ENCODE measurements around the gene DUSP22.

Gene DUSP22

DNA sequence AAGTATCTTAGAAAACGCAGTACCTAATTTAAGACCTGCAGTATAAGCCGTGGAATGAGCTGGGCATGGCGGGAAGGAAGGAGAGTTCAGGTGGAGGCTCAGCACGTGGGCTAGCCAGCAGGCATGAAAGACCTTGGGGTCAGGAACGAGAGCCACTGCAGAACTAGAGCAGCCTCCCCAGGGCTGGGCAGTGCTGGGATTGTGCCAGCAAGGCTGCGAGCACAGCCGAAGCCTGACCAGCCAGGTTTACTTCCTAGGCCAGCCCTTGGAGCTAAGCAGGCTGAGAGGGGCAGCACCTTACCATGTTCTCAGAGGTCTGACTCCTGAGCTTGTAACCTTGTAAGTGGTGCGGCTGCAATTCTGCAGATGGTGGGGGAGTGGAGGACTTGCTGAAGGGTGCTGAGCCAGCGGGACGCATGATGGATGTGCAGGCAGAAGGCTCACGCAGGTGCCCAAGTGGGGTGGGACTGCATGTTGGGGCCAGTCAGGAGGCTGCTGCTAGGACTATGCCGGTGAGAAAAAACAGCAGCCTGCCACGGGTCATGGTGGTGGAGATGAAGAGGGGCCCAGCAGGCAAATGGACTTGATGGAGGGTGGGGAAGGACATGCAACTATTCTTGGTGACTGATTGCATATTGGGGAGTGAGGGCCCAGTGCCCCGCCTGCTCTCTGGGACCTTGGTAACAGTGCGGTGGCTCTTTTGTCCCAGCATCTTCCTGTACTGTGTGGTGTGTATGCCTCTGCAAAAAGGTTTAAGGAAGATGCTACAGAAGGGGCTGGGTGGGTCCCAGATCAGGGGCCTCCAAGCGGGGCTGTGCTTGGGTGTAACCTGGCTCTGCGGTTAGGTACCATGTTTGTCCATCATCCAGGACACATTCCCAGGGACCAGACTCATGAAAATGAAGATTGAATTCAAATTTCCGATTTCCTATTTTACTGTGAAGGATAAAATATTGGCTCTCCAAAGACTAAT lies 61.6 kb downstream of the DUSP22 start:
- DNase-seq: no peak

DNA sequence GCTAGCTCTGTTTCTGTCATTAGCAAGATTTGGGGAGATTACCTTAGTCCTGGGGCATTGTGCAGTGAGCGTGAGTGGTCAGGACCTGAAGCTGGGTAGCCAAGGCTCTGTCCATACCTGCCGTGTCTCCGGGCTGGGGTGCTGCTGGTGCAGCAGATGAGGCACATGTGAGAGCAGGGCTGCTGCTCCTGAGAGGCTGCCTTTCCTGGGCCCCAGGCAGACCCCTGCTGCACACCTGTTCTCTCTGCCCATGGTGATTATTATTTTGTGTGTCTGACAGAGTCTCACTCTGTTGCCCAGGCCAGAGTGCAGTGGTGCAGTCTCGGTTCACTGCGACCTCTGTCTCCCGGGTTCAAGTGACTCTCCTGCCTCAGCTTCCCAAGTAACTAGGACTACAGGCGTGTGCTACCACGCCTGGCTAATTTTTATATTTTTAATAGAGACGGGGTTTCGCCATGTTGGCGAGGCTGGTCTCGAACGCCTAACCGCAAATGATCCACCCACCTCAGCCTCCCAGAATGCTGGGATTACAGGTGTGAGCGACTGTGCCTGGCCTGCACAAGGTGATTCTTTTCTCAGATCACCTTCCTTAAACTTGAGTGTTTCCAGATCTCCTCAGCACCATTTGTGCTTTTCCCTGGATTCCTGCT lies 62.5 kb downstream of the DUSP22 start:
- DNase-seq: no peak

DNA sequence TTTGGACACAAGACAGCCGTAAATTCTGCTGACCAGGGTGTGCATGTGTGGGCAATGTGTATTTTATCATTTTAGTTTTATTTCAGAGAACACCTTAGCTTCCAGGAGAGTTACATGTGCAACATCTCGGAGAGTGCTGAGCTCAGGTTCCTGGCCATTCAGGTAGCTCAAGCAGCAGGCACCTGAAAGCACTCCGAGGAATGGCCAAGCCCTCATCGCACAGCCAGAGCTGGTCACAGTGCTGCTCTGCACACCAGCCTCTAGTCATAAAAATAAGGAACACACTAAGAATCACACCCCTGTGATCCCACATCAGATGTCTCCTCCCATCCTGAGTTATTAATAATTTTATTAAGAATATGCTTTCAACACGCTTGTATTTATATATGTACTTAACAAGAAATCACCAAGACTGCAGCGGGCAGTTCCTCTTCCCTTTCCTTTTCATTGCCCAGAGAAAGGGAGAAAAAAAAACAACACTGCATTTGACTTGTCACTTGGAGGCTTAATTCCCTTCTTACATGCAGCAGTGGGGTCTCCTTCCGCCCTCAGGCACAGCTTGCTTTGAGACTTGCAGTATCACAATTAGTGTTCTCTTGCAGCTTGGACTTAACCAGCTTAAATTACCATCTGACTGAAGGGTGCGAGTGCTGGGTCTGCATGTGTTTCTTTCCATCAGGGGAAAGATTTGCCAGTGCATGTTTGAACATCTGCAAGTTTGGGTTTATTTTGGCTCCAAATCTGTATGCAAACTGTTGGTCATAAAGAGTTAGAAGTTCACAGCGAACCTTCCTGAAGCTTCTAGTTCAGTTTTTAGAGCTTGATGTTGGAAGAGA lies 63.3 kb downstream of the DUSP22 start:
- DNase-seq: no peak

DNA sequence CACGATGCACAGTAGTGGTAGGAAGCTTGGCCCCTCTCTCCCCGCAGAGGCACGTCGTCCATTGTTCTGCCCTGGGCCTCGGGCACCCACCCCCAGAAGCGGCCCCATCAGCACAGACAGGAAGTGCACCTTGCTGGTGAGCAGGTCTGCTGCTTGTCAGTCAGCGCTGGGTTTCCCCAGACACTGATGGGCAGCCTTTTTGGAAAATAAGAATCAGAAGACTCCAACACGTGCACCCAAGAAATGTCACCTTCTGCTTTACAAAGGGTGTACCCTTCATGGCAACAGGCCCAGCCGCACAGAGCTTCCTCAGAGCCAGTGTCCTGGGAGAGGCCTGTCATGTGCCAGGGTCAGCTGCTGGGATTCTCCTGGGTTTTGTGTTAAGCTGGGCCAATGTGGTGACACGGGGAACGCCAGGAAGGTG lies 64.6 kb downstream of the DUSP22 start:
- no peak for DNase-seq

DNA sequence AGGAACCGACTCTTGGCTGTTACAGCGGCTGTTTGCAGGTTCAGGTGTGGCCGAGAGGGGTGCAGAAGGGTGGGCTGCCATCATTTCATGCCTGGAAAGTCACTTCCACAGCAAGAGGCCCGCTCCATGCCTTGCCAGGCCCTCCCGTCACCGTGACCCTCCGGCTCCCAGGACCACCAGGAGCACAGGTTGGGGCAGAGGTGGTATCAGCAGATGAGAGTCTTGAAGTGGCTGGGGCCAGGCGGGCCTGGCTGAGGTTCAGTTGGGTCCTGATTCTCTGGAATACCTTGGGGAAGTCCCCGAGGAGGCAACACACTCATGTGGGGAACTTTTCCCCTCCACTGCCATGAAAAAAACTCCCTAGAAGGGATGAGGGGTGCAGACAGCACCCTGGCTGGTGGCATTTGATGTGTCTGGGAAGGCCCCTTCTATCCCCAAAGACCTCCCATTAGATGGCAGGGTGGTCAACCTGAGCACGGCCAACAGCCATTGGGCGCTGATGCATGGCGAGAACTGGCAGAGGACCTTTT lies 65.0 kb downstream of the DUSP22 start:
- no peak for DNase-seq

DNA sequence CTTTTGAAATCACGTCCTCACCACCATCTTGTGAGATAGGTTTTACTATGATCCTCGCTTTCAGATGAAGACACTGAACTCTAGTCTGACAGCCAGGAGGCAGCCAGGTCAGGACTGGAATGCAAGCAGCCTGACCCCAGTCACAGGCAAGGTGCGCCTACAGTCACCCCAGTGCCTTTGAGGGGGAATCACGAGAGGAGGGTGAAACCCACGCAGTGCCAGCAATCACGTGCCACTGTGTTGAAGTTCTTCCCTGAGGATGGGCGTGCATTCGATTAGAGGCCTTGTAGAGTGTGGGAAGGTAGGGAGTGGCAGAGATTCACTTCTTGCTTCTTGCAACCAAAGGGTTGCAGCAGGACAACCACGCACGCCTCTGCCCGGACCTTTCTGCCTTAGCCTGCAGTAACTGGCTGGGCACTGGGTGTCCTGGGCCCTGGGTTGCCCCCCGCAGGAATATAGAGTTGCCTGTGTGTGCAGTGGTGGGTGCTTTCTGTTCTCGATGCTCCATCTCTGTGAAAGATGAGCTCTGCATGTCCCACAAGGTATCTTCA lies 65.6 kb downstream of the DUSP22 start:
- no peak for DNase-seq

DNA sequence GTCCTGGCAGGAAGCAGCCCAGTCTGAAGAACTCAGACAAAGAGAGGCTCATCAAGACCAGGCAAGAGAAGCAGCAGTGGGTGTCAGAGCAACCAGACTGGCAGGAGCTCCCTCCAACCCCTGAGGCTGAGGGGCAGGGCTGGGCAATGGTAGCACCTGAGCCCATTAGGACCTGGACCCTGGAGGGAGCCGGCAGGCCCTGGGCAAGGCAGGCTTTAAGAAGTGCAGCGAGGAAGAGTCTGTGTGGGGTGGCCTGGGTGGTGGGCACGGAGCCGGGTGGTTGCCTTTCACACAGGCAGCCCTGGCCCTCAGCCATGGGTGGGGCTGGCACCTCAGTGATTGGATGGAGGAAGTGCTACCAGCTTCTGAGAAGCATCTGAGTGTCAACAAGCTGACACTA lies 66.1 kb downstream of the DUSP22 start:
- no peak for DNase-seq

DNA sequence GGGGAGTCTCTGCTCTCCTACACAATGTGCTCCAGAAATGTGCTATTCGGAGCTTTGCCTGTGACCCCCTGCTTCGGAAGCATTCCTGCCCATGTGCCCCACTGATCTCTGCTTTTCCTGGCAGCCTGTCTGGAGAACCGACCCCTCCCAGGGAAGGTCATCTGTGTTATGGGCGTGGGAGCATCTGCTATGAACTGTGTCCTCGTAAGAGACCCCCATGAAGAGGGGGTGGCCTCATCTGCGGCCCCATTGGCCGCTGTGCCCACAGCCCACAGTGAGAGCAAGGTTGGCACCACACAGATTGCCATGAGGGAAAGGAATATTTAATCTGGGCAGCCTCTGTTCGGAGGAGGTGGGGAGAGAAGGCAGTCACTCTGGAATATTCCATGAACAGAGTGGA lies 66.6 kb downstream of the DUSP22 start:
- DNase-seq: no peak

DNA sequence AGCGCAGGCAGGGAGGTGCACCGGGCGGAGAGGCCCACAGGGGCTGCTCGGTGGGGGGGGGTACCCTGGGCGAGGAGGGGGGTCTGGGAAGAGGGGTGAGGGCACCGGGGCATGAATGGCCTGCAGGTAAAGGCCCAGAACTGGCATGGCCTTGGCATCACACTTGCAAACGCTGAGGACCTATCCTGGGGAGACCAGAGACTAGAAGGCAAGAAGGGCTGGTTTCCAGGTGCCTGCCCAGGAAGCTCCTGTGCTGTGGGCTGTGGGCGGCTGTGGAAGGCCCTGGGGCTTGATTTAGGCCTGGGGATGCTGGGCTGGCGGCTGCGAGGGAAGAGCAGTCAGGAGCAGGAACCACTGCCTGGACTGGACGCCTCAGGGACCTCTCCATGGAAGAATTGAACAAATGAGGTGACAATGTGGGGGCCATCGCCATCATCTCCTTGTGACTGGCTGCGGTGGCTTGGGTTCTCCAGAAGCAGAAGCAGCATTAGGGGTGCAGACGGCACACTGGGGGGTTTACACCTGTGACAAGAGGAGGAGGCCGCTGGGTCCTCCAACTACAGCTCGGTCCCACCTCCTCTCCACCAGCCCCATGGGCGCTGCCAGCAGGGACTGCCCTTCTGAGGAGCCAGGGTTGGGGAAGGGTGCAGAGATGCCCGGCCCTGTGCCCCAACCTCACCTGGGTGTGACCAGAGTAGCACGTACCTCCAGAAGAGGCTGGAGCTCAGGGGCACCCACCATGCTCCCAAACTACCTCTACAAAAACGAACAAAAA lies 67.2 kb downstream of the DUSP22 start:
- DNase-seq: no peak

DNA sequence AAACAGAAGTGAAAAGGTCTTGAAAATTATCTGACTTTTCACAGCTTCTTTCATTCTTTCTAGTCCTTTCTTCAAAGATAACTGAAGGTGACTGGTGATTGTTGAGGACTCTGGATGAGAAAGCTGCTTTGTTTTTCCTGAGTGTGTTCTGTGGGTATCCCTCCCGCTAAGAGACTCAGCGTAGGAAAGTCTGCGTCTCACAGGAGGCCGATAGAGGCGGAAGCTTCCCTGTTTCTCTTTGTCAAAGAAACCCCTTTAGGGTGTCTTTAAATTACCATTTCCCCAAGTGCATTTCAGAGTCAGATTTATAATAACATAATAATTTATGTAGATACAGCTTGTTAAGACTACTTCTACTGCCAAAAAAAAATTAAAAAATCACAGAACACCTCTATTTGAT lies 68.1 kb downstream of the DUSP22 start:
- DNase-seq: no peak

DNA sequence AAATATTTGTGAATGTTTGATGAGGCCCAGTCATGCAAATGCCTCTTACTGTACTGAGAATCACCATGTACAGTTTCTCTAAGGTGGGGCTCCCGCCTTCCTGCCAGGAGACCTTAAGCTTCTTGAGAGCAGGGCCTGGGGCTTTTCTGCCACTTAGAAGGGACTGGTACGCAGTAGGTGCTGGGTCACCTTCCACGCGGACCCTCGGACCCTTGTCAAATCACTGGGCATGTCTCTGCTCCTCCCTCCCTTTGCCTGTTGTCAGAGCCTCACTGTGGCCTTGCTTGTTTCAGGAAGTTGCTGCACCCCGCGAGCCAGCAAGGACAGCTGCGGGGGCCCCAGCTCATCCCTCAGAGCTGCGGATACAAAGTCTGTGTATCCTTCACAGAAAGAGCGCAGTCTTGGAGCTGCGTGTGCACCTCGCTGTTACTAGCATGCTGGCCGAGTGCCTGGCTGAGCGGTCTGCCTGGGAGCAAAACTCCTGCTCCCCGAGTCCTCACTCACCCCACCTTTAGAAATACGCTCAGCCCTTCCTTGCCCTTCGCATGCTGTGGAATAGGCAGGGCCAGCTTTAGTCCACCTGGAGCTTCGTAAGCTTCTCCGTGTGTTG lies 68.6 kb downstream of the DUSP22 start:
- DNase-seq: no peak

DNA sequence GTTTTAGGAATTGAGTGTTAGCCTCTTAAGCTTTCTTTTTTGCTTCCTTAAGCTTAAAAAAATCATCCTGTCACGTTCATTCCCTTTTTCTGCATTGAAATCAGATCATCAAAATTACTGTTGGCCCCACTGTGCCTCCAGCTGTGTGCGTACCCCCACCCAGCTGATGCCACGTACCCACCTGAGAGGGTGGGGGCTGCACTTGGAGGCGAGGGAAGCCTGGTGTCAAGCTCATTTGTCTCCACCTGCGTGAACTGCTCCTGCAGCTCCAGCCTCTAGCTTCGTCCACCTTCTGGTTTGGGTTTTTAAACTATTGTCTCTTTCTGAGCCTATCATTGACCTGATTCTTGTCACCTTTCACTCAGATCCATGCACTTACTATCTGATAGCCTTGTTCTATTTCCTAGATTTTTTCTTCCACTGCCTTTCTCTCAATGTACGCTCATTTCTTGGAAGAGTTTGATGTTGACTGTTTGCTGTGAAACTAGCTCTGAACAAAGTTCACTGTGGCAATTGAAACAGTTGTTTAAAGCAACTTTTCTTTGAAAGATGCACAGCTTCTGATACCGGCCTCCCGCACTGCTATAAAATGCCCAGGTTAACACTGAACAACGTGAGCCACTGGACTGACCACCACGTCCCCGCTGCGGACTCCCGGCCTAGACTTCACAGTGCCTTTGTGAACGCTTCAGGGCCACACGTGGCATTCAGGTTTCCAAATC lies 69.3 kb downstream of the DUSP22 start:
- DNase-seq: no peak

DNA sequence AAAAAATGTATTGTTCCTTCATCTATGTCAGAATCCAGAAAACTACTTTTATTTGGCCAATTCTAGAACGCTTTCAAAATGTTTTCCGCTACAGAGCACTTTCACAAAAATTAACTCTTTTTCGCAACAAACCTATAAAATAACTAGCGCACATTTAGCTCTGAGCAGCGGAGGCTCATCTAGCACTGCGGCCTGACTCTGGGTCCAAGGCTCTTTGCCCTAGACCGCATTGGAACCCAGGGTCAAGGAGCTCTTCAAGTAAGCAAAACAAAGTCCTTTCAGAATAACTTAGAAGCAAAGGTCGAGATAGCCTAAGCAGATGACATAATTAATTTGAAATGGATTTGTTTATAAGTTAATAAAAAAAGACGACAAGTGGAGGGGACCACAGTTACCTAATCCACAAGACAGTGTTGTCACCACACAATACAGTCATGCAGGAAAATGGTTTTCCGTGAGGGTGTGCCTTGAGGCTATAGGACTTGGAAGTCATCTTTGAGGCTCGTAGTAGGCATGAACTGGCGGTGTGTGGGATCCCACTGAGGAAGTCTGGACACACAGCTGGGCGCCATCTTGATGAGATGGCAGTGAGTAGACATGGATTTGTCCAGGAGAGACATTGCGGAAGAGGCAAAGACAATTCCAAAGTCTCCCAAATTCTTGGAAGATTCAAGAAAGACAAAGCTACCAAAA lies 70.1 kb downstream of the DUSP22 start:
- no peak for DNase-seq

DNA sequence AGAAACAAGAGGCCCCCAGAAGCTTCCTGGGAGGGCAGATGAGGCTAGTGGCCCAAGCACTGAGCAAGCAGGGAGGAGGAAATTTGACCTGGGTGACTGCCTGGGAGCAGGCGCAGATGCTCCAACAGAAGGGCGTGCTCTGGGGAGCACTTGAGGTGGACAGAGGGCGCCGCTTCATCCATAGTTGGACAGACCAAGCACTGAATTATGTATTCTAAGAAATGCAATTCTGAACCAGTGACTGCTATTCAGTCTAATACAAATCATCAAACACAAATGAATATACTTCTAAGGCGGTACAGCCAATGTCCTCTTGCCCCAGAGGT lies 70.6 kb downstream of the DUSP22 start:
- DNase-seq: no peak

DNA sequence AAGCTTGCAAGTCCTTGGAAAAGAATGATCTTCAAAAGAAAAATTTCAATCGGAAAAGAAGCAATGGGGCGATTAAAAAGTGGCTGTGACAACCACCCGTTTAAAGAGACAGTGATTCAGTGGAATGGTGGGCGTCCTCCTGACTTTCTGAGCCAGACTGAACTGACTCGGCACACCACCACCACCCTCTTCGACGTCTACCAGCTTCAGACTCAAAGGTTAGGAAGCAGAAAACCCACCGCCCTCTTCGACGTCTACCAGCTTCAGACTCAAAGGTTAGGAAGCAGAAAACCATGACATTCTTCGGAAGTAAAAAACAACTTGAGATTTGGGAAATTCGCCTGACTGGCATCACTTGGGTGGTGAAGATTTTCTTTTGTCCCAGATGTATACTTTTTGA lies 71.0 kb downstream of the DUSP22 start:
- no peak for DNase-seq

DNA sequence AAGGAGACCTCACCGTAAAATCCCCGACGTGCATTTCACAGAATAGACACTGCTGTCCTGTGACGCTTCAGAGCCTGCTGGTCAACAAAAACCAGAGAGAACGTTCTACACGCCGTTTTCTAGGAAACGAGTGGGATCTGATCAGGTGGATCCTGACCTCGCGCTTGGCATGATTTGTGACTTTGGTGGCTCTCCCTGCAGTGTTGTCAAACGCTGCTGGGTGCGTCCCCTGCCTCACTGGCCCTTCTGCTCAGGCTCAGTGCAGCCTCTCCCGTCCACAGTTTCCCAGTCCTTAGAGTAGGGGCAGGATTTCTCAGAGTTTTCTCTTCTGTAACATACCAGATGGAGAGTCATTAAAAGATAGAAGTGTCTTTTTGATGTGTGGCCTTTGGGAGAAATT lies 71.6 kb downstream of the DUSP22 start:
- no peak for DNase-seq

DNA sequence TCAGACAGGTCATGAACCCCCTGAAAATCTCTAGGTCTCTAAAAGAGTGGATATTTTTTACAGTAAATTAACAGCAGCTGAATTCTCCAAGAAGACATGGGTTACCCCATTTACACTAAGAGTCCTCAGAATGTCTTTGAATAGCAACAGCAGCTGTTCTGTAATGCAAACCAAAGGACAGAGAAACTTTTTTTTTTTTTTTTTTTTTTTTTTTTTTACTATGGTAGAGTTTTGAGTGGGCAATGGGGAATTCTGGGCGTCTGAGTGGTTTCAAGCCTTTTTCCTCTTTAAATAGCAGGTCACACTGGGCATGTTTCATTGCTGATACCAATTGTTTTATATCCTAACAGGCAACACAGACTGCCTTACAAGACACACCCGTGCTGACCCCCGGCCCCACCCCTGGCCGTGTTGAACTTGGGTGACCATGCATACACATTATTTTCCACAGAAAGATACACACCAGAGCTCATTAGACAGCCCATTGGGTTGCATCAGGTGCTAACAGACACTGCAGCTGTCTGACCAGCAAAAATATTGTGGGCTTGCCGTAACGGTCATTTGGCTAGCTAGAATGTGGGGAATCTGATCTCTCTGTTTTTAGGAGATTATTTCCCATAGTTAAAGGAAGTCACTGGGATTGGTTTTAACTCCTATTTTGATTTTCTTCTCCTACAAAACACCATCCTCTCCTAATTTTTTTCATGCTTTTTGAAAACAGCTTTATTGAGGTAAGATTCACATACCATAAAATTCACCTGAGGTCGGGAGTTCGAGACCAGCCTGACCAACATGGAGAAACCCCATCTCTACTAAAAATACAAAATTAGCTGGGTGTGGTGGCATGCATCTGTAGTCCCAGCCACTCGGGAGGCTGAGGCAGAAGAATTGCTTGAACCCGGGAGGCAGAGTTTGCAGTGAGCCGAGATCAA lies 72.6 kb downstream of the DUSP22 start:
- no peak for DNase-seq

DNA sequence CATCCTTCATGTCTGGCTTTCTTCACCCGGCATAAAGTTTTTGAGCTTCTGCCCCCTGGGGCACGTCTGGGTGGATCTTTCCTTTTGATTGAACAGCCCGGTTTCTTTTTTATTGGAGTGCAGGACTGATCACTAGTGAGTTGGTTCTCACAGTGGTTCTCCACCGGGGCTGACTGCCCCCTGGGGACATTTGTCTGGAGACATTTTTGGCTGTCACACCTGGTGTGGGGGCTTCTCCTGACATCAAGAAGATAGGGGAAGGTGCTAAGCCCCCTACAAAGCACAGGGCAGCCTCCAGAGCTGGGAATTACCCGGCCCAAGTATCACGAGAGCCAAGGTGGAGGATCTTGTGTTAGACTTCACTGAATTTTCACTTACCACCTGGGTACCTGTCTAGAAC lies 73.5 kb downstream of the DUSP22 start:
- DNase-seq: no peak
